Astrocyte (in vitro differentiated cells and primary cell): ENCODE data around the gene FCHO1. TPM values are rescaled to one million over a fixed set of nuclear protein-coding genes. Genes with fewer than 3 reads are reported as not detected.

ENCODE experiments used
- DNase-seq: peaks from one replicate; pipeline ENCODE4 v3.0.0-alpha.2; 2010; ENCODE audit warnings: low read depth
- FAIRE-seq: peaks from 2 replicates; lab custom pipeline; 2011; peaks lifted over from hg19 to GRCh38; lab: Jason Lieb, UNC
- H2AFZ ChIP-seq: 2 replicates; pipeline ENCODE4 v1.6.0; 2012; ENCODE audit warnings: low read depth, low read length, inconsistent platforms
- H3K27ac ChIP-seq: 2 replicates; pipeline ENCODE4 v1.5.1; 2011; ENCODE audit warnings: low read depth, low read length, inconsistent platforms
- H3K27me3 ChIP-seq: 2 replicates; pipeline ENCODE4 v1.6.0; 2011; ENCODE audit warnings: low read length, inconsistent platforms; ENCODE audit not compliant: insufficient read depth
- H3K36me3 ChIP-seq: 2 replicates; pipeline ENCODE4 v1.5.1; 2011; ENCODE audit warnings: low read length, inconsistent platforms; ENCODE audit not compliant: insufficient read depth
- H3K4me1 ChIP-seq: 2 replicates; pipeline ENCODE4 v1.5.1; 2011; ENCODE audit warnings: low read length, inconsistent platforms; ENCODE audit not compliant: insufficient read depth
- H3K4me2 ChIP-seq: 2 replicates; pipeline ENCODE4 v1.6.0; 2012; ENCODE audit warnings: low read length, inconsistent platforms
- H3K4me3 ChIP-seq: 2 replicates; pipeline ENCODE4 v1.5.1; 2011; ENCODE audit warnings: low read depth, mild to moderate bottlenecking, low read length, inconsistent platforms; ENCODE audit not compliant: insufficient read depth
- H3K79me2 ChIP-seq: 2 replicates; pipeline ENCODE4 v1.6.0; 2012; ENCODE audit warnings: mild to moderate bottlenecking, low read length, inconsistent platforms; ENCODE audit not compliant: insufficient read depth
- H3K9ac ChIP-seq: 2 replicates; pipeline ENCODE4 v1.6.0; 2012; ENCODE audit warnings: mild to moderate bottlenecking, low read length, inconsistent platforms
- H3K9me3 ChIP-seq: 2 replicates; pipeline ENCODE4 v1.5.1; 2012; ENCODE audit warnings: low read depth, mild to moderate bottlenecking, low read length, inconsistent platforms; ENCODE audit not compliant: insufficient read depth
- H4K20me1 ChIP-seq: 2 replicates; pipeline ENCODE4 v1.6.0; 2012; ENCODE audit warnings: low read length, inconsistent platforms; ENCODE audit not compliant: insufficient read depth
- H3K27ac Mint-ChIP-seq: one replicate; pipeline ENCODE4 v1.8.0; 2021; ENCODE audit warnings: mild to moderate bottlenecking, mixed read lengths; ENCODE audit not compliant: unreplicated experiment
- H3K27me3 Mint-ChIP-seq: one replicate; pipeline ENCODE4 v1.8.0; 2021; ENCODE audit warnings: low read depth, mixed read lengths; ENCODE audit not compliant: unreplicated experiment
- H3K36me3 Mint-ChIP-seq: one replicate; pipeline ENCODE4 v1.8.0; 2021; ENCODE audit warnings: low read depth, mixed read lengths; ENCODE audit not compliant: unreplicated experiment
- H3K4me1 Mint-ChIP-seq: one replicate; pipeline ENCODE4 v1.8.0; 2021; ENCODE audit warnings: low read depth, mixed read lengths; ENCODE audit not compliant: unreplicated experiment
- H3K4me3 Mint-ChIP-seq: one replicate; pipeline ENCODE4 v1.8.0; 2021; ENCODE audit warnings: mild to moderate bottlenecking, moderate library complexity, mixed read lengths; ENCODE audit not compliant: unreplicated experiment
- H3K9me3 Mint-ChIP-seq: one replicate; pipeline ENCODE4 v1.8.0; 2021; ENCODE audit warnings: mild to moderate bottlenecking, mixed read lengths; ENCODE audit not compliant: unreplicated experiment
- EZH2 ChIP-seq: IDR thresholded peaks from 2 replicates; pipeline ENCODE4 v1.6.1; 2012; ENCODE audit warnings: mild to moderate bottlenecking, low read length, inconsistent platforms; ENCODE audit not compliant: insufficient read depth
- total RNA-seq: library from RNA; stranded (reverse); gene quantifications from 2 replicates; pipeline ENCODE4 v1.2.1, GENCODE V29; 2021
- TF ChIP-seq, protein P1 (sequence below): IDR thresholded peaks from 2 replicates; pipeline ENCODE4 v1.5.1; 2011; ENCODE audit warnings: low read depth, mild to moderate bottlenecking, inconsistent platforms, low read length, moderate library complexity; ENCODE audit not compliant: insufficient read depth

FCHO1 gene
- total RNA-seq, 1 donor from 2014 or later, result 2.0 TPM

DNA sequence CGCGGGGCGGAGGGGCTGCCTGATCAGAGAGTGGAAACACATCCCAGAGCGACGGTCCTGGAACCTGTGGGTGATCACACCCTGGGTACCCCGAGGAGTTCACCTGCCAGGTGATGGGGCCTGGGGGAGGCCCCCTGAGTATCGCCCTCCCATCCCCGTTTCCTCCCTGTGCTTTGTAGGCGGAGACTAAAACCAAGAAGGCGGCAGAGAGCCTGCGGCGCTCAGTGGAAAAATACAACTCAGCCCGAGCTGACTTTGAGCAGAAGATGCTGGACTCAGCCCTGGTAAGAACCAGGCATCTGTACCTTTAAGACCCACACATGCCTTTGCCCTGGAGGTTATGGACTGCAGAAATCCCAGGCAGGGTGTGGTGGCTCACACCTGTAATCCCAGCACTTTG lies 19.3 kb downstream of the FCHO1 start:
- peaks cover 3% of the 10 kb centered on the region for H3K4me1 ChIP-seq
- no peaks in the 10 kb centered on the region for H4K20me1 ChIP-seq
- H3K4me3 ChIP-seq, result no peak overlapping the region
- Mint-ChIP-seq H3K27ac (no peak overlapping the region), H3K4me3 (no peak overlapping the region), H3K36me3 (no peaks in the 10 kb centered on the region), H3K27me3 (peaks cover 17% of the 10 kb centered on the region), H3K9me3 (no peaks in the 10 kb centered on the region), H3K4me1 (no peaks in the 10 kb centered on the region)
- H3K4me2 ChIP-seq, result no peak overlapping the region
- H2AFZ ChIP-seq, result no peak overlapping the region
- DNase-seq (no peak), FAIRE-seq (no peak)
- H3K9me3 ChIP-seq, result no peaks in the 10 kb centered on the region
- H3K9ac ChIP-seq, result no peak overlapping the region
- no peaks in the 10 kb centered on the region for H3K79me2 ChIP-seq
- no peaks in the 10 kb centered on the region for H3K36me3 ChIP-seq
- no peaks in the 10 kb centered on the region for H3K27me3 ChIP-seq
- H3K27ac ChIP-seq, result no peak overlapping the region
- TF ChIP-seq EZH2, result no peak
- TF ChIP-seq, protein P1, sequence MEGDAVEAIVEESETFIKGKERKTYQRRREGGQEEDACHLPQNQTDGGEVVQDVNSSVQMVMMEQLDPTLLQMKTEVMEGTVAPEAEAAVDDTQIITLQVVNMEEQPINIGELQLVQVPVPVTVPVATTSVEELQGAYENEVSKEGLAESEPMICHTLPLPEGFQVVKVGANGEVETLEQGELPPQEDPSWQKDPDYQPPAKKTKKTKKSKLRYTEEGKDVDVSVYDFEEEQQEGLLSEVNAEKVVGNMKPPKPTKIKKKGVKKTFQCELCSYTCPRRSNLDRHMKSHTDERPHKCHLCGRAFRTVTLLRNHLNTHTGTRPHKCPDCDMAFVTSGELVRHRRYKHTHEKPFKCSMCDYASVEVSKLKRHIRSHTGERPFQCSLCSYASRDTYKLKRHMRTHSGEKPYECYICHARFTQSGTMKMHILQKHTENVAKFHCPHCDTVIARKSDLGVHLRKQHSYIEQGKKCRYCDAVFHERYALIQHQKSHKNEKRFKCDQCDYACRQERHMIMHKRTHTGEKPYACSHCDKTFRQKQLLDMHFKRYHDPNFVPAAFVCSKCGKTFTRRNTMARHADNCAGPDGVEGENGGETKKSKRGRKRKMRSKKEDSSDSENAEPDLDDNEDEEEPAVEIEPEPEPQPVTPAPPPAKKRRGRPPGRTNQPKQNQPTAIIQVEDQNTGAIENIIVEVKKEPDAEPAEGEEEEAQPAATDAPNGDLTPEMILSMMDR, result no peak

DNA sequence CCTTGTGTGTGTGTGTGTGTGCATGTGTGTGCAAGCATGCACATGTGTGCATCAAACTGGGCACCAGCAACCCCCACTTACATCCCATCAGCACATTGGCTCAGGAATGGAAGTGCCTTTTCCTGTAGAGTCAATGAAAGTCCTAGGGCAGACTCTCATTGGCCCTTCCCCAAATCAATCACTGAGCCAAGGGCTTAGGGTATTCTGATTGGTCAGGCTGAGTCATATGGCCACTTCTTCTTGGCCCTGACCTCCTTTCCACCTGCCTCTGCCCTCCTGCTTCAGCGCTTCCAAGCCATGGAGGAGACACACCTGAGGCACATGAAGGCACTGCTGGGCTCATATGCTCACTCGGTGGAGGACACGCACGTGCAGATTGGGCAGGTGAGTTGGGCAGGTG lies 20.9 kb downstream of the FCHO1 start:
- H3K4me2 ChIP-seq, result no peak overlapping the region
- no peak for DNase-seq
- no peak overlapping the region for H3K9ac ChIP-seq
- no peaks in the 10 kb centered on the region for H3K27me3 ChIP-seq
- H3K27ac Mint-ChIP-seq, result no peak overlapping the region
- peaks cover 21% of the 10 kb centered on the region for H3K27me3 Mint-ChIP-seq
- H3K4me1 ChIP-seq, result no peaks in the 10 kb centered on the region
- H3K4me3 ChIP-seq, result no peak overlapping the region
- FAIRE-seq, result no peak
- no peaks in the 10 kb centered on the region for H4K20me1 ChIP-seq
- no peaks in the 10 kb centered on the region for H3K4me1 Mint-ChIP-seq
- no peaks in the 10 kb centered on the region for H3K36me3 Mint-ChIP-seq
- no peaks in the 10 kb centered on the region for H3K36me3 ChIP-seq
- no peak for TF ChIP-seq EZH2
- TF ChIP-seq, protein P1, result no peak
- H3K9me3 ChIP-seq, result no peaks in the 10 kb centered on the region
- H3K79me2 ChIP-seq, result no peaks in the 10 kb centered on the region
- H3K4me3 Mint-ChIP-seq, result peak overlapping the region; percentile 54
- no peak overlapping the region for H2AFZ ChIP-seq
- no peak overlapping the region for H3K27ac ChIP-seq
- no peaks in the 10 kb centered on the region for H3K9me3 Mint-ChIP-seq

DNA sequence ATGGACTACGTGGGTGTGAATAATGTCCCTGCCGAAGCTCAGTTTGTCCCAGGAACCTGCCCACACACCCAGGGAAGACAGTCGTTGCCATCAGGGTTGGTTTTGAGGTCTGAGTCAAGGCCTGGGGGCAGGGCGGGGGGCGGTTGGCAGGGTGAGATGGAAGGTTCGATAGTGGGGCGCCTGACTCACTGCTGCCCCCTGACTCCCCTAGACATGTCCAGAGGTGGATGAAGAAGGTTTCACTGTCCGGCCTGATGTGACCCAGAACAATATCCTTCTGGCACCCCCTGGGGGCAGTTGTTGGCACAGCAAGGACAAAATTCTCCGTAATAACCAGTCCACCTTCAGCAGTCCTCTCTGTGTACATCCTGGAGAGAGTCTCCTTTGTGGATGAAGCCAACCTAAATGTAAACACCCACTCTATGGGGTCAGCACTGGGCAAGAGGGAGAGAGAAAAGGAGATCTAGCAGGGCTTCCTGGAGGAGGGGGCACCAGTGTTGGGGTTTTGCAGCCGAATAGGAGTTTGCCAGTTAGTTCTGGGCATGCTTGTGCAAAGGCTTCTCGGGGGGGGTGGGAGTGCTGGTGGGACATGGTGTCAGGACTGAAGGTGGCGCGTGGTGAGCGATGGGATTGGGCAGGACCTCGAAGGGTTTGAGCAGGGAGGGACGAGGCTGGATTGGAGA lies 24.1 kb downstream of the FCHO1 start:
- no peak for TF ChIP-seq EZH2
- TF ChIP-seq, protein P1, result peak; percentile 49
- Histone ChIP-seq H3K9ac (no peak overlapping the region), H3K4me3 (no peak overlapping the region), H3K79me2 (no peaks in the 10 kb centered on the region), H3K27ac (no peak overlapping the region), H3K27me3 (no peaks in the 10 kb centered on the region), H4K20me1 (no peaks in the 10 kb centered on the region), H3K36me3 (no peaks in the 10 kb centered on the region), H3K4me2 (no peak overlapping the region), H2AFZ (no peak overlapping the region), H3K4me1 (no peaks in the 10 kb centered on the region), H3K9me3 (no peaks in the 10 kb centered on the region)
- H3K36me3 Mint-ChIP-seq, result no peaks in the 10 kb centered on the region
- H3K4me3 Mint-ChIP-seq, result no peak overlapping the region
- DNase-seq, result no peak
- peaks cover 27% of the 10 kb centered on the region for H3K27me3 Mint-ChIP-seq
- no peaks in the 10 kb centered on the region for H3K9me3 Mint-ChIP-seq
- H3K27ac Mint-ChIP-seq, result no peak overlapping the region
- H3K4me1 Mint-ChIP-seq, result no peaks in the 10 kb centered on the region
- no peak for FAIRE-seq
